K562 (cell line): ENCODE data around the gene RMC1. TPM values are rescaled to one million over a fixed set of nuclear protein-coding genes. Genes with fewer than 3 reads are reported as not detected.

ENCODE experiments used
- ARID1B ChIP-seq: fragments of 450-650 bp; IDR thresholded peaks from 2 replicates; pipeline ENCODE4 v1.6.1; 2016; ENCODE audit warnings: antibody characterized with exemption, mild to moderate bottlenecking, inconsistent platforms
- ATF1 ChIP-seq, 2 experiments: fragments of 450-650 bp in 1 of 2; IDR thresholded peaks; 2 replicates each; pipeline ENCODE4 v1.6.1; 2016; ENCODE audit warnings: missing compliant biosample characterization in 1 of 2, missing genetic modification characterization in 1 of 2
- BACH1 ChIP-seq: fragments of 200-800 bp; sonication (Bioruptor generic); IDR thresholded peaks from 2 replicates; pipeline ENCODE4 v1.6.1; 2016; ENCODE audit warnings: missing genetic modification characterization, missing compliant biosample characterization
- CBX5 ChIP-seq: IDR thresholded peaks from 2 replicates; pipeline ENCODE4 v1.6.1; 2014; ENCODE audit warnings: low read depth, borderline replicate concordance
- EP300 ChIP-seq: IDR thresholded peaks from 2 replicates; pipeline ENCODE4 v1.6.1; 2012; ENCODE audit warnings: low read length, improper control_type of control experiment
- FOXO4 ChIP-seq: fragments of 450-650 bp; formaldehyde crosslinking; IDR thresholded peaks from 2 replicates; pipeline ENCODE4 v1.4.0; 2020; ENCODE audit warnings: mild to moderate bottlenecking, moderate library complexity
- HNRNPH1 ChIP-seq: fragments of 200-400 bp; formaldehyde crosslinking; optimal IDR thresholded peaks from 2 replicates; pipeline ENCODE3; 2017; ENCODE audit warnings: low read depth, mild to moderate bottlenecking, low read length, moderate library complexity
- HSF4 ChIP-seq: fragments of 250-450 bp; sonication (Bioruptor Pico); IDR thresholded peaks from 2 replicates; pipeline ENCODE4 v2.1.2; 2022; ENCODE audit warnings: mild to moderate bottlenecking, moderate library complexity, borderline replicate concordance
- KDM2B ChIP-seq: fragments of 250-450 bp; sonication (Bioruptor Pico); IDR thresholded peaks from 2 replicates; pipeline ENCODE4 v1.8.0; 2021; ENCODE audit warnings: mild to moderate bottlenecking, moderate library complexity
- LCOR ChIP-seq: sonication (generic); formaldehyde crosslinking; IDR thresholded peaks from 2 replicates; pipeline ENCODE4 v1.8.0; 2022; ENCODE audit warnings: mild to moderate bottlenecking, missing genetic modification reagents
- MAFF ChIP-seq: IDR thresholded peaks from 2 replicates; pipeline ENCODE4 v1.6.1; 2012; ENCODE audit warnings: low read length, improper control_type of control experiment
- MIER1 ChIP-seq: fragments of 450-650 bp; IDR thresholded peaks from 2 replicates; pipeline ENCODE4 v1.6.1; 2016; ENCODE audit warnings: antibody characterized with exemption, mild to moderate bottlenecking, low read depth
- NCOR1 ChIP-seq: fragments of 450-650 bp; IDR thresholded peaks from 2 replicates; pipeline ENCODE4 v1.6.1; 2016; ENCODE audit warnings: mild to moderate bottlenecking, moderate library complexity
- PHB ChIP-seq: fragments of 250-450 bp; sonication (Bioruptor Pico); IDR thresholded peaks from 2 replicates; pipeline ENCODE4 v1.5.0; 2021
- SNAPC5 ChIP-seq: fragments of 250-450 bp; sonication (Bioruptor Pico); IDR thresholded peaks from 2 replicates; pipeline ENCODE4 v1.8.0; 2021; ENCODE audit warnings: moderate library complexity, mild to moderate bottlenecking, inconsistent platforms
- SUPT5H ChIP-seq: fragments of 450-650 bp; IDR thresholded peaks from 2 replicates; pipeline ENCODE4 v1.6.1; 2016
- TBL1XR1 ChIP-seq, 2 experiments: IDR thresholded peaks; 2 replicates each; pipeline ENCODE4 v1.6.1; 2012; ENCODE audit warnings: improper control_type of control experiment in 2 of 2, low read length in 2 of 2, mild to moderate bottlenecking in 1 of 2
- TCF7 ChIP-seq: sonication (generic); IDR thresholded peaks from 2 replicates; pipeline ENCODE4 v1.6.1; 2016; ENCODE audit warnings: antibody characterized with exemption, borderline replicate concordance
- XRCC5 ChIP-seq: fragments of 200-400 bp; formaldehyde crosslinking; IDR thresholded peaks from 2 replicates; pipeline ENCODE4 v1.6.1; 2017; ENCODE audit warnings: low read depth, mild to moderate bottlenecking, low read length
- ZBTB34 ChIP-seq: fragments of 250-450 bp; sonication (Bioruptor Pico); IDR thresholded peaks from 2 replicates; pipeline ENCODE4 v1.8.0; 2021; ENCODE audit warnings: mild to moderate bottlenecking, moderate library complexity
- ZFX ChIP-seq: sonication (generic); formaldehyde crosslinking; IDR thresholded peaks from 2 replicates; pipeline ENCODE4 v1.8.0; 2022; ENCODE audit warnings: mild to moderate bottlenecking, missing genetic modification reagents, moderate library complexity
- ZNF197 ChIP-seq: fragments of 200-800 bp; sonication (Bioruptor generic); IDR thresholded peaks from 2 replicates; pipeline ENCODE4 v1.6.1; 2016; ENCODE audit warnings: low read depth, missing genetic modification characterization, missing compliant biosample characterization
- ZNF311 ChIP-seq: fragments of 250-450 bp; sonication (Bioruptor Pico); IDR thresholded peaks from 2 replicates; pipeline ENCODE4 v1.4.0; 2020; ENCODE audit warnings: mild to moderate bottlenecking, moderate library complexity
- ZNF551 ChIP-seq: fragments of 250-450 bp; sonication (Bioruptor Pico); IDR thresholded peaks from 2 replicates; pipeline ENCODE4 v1.5.0; 2021; ENCODE audit warnings: mild to moderate bottlenecking, moderate library complexity
- polyA plus RNA-seq, 8 experiments: library from polyadenylated mRNA; depleted of rRNA in 4 of 8; stranded (reverse) in 5 of 8; unstranded in 3 of 8; fragments of >200 nt; fragmentation: Nextera tagmentation in 2 of 8; fragmentation: Illumina TruSeq in 1 of 8; extraction: Ambion mirVana in 2 of 8; extraction: Trizol in 1 of 8; gene quantifications; 2 replicates each; pipeline versions ENCODE4 v1.2.1 to v1.2.3, GENCODE V29; 2011 to 2014; ENCODE audit warnings: inconsistent platforms in 1 of 8, missing spikeins in 1 of 8
- total RNA-seq, 7 experiments: library from RNA; depleted of rRNA in 6 of 7; stranded (reverse); fragments of >200 nt in 6 of 7; fragmentation: Illumina TruSeq in 2 of 7; extraction: Trizol in 2 of 7; gene quantifications; 2 replicates each; pipeline versions ENCODE4 v1.2.1 to v1.2.3, GENCODE V29; 2011 to 2021; ENCODE audit warnings: low replicate concordance in 1 of 7
- TF ChIP-seq, protein P1 (sequence below): fragments of 250-450 bp; sonication (Bioruptor Pico); IDR thresholded peaks from 2 replicates; pipeline ENCODE4 v1.5.0; 2021

RMC1 gene
- total and polyA plus RNA-seq, 9 of the 15 experiments (the other 6 are each of a cell fraction or from before 2014, with no cell fraction given), result 7.5 to 42.4 (median 35.5) TPM

- peak; percentile 87 for TF ChIP-seq ARID1B
- TF ChIP-seq NCOR1, result peak; percentile 82
- TF ChIP-seq ZNF551, result no peak
- TF ChIP-seq SNAPC5 (CRISPR knock-in tag), result no peak
- 0 out of 2 replicates have a peak, but pooled peaks have one; percentile 40 for TF ChIP-seq KDM2B (CRISPR knock-in tag)
- no peak for TF ChIP-seq ATF1 (CRISPR knock-in tag; IDR thresholded peaks at IDR 0.05)
- TF ChIP-seq ATF1 (tag; IDR thresholded peaks at IDR 0.05), result peak; percentile 67; the same call in 1 of the 2 replicates
- TF ChIP-seq HSF4, result no peak; the same call in 1 of the 2 replicates
- TF ChIP-seq, protein P1, sequence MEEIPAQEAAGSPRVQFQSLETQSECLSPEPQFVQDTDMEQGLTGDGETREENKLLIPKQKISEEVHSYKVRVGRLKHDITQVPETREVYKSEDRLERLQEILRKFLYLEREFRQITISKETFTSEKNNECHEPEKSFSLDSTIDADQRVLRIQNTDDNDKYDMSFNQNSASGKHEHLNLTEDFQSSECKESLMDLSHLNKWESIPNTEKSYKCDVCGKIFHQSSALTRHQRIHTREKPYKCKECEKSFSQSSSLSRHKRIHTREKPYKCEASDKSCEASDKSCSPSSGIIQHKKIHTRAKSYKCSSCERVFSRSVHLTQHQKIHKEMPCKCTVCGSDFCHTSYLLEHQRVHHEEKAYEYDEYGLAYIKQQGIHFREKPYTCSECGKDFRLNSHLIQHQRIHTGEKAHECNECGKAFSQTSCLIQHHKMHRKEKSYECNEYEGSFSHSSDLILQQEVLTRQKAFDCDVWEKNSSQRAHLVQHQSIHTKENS (CRISPR knock-in tag), result no peak
- TF ChIP-seq BACH1 (tag), result peak; percentile 91
- TF ChIP-seq HNRNPH1, result no peak
- TF ChIP-seq ZFX (CRISPR knock-in tag), result peak; percentile 33
- no peak for TF ChIP-seq ZNF311 (CRISPR knock-in tag)
- TF ChIP-seq EP300, result peak; percentile 89
- TF ChIP-seq PHB (CRISPR knock-in tag), result no peak
- TF ChIP-seq TBL1XR1 (IDR thresholded peaks at IDR 0.05; ENCODE audit: low read length in 2 of 2), result peak; percentile 77 to 95; a peak in 3 of 4 replicates
- TF ChIP-seq ZBTB34 (CRISPR knock-in tag), result no peak; the same call in 1 of the 2 replicates
- TF ChIP-seq MAFF, result peak; percentile 96
- no peak for TF ChIP-seq TCF7
- TF ChIP-seq MIER1, result 0 out of 2 replicates have a peak, but pooled peaks have one; percentile 63
- TF ChIP-seq LCOR (CRISPR knock-in tag), result peak; percentile 29; the same call in 1 of the 2 replicates
- TF ChIP-seq FOXO4 (CRISPR knock-in tag), result no peak
- no peak for TF ChIP-seq CBX5
- peak; percentile 50 for TF ChIP-seq SUPT5H
- peak; percentile 70; the same call in 1 of the 2 replicates for TF ChIP-seq XRCC5
- TF ChIP-seq ZNF197 (CRISPR knock-in tag), result 0 out of 2 replicates have a peak, but pooled peaks have one; percentile 86
Observed at GRCh38 chr18:23528580-23529472, 25.5 kb downstream of the RMC1 start (continued).
